Neuronal stem cell (in vitro differentiated cells): ENCODE data around the gene ACER1.

Source experiments
- DNase-seq: peaks from one replicate; pipeline ENCODE4 v3.0.0-alpha.2; 2013; ENCODE audit warnings: low spot score
- H2AFZ ChIP-seq: one replicate; pipeline ENCODE4 v1.6.1; 2013; ENCODE audit warnings: mild to moderate bottlenecking, low read length, inconsistent platforms
- H2AK5ac ChIP-seq: 2 replicates; pipeline ENCODE4 v1.6.1; 2013; ENCODE audit warnings: low read depth, mild to moderate bottlenecking, inconsistent platforms, low read length, moderate library complexity, mixed read lengths
- H2BK120ac ChIP-seq: 2 replicates; pipeline ENCODE4 v1.6.1; 2013; ENCODE audit warnings: low read depth, mild to moderate bottlenecking, inconsistent platforms, low read length, moderate library complexity, mixed read lengths
- H2BK12ac ChIP-seq: one replicate; pipeline ENCODE4 v1.6.1; 2013; ENCODE audit warnings: low read length, inconsistent platforms
- H2BK15ac ChIP-seq: 2 replicates; pipeline ENCODE4 v1.6.1; 2013; ENCODE audit warnings: mild to moderate bottlenecking, low read length, inconsistent platforms, mixed read lengths
- H2BK5ac ChIP-seq: one replicate; pipeline ENCODE4 v1.6.1; 2013; ENCODE audit warnings: inconsistent platforms, mild to moderate bottlenecking, low read length, moderate library complexity
- H3K14ac ChIP-seq: one replicate; pipeline ENCODE4 v1.6.1; 2013; ENCODE audit warnings: low read length, inconsistent platforms
- H3K18ac ChIP-seq: 2 replicates; pipeline ENCODE4 v1.6.1; 2013; ENCODE audit warnings: low read length, inconsistent platforms
- H3K23ac ChIP-seq: 2 replicates; pipeline ENCODE4 v1.6.1; 2013; ENCODE audit warnings: low read depth, mild to moderate bottlenecking, mixed read lengths, low read length, inconsistent platforms; ENCODE audit not compliant: poor library complexity
- H3K27ac ChIP-seq: replicated peaks from 3 replicates; pipeline ENCODE4 v1.5.1; 2013; ENCODE audit warnings: low read length, inconsistent platforms
- H3K27me3 ChIP-seq, 3 experiments: 2 replicates each; pipeline ENCODE4 v1.6.1; 2013; ENCODE audit warnings: low read length in 3 of 3, mild to moderate bottlenecking in 2 of 3, inconsistent platforms in 1 of 3, low read depth in 1 of 3, mixed read lengths in 1 of 3, moderate library complexity in 1 of 3; ENCODE audit not compliant: control insufficient read depth in 3 of 3, insufficient read depth in 3 of 3
- H3K36me3 ChIP-seq, 2 donors: replicated peaks in 1 of 2; 2 replicates each; pipeline ENCODE4 v1.6.1; 2013; ENCODE audit warnings: low read length in 2 of 2; ENCODE audit not compliant: control insufficient read depth in 2 of 2, insufficient read depth in 2 of 2
- H3K4ac ChIP-seq: 2 replicates; pipeline ENCODE4 v1.6.1; 2013; ENCODE audit warnings: inconsistent platforms, mild to moderate bottlenecking, low read length, moderate library complexity
- H3K4me1 ChIP-seq, 2 donors: 1 replicate in 1 of 2; 2 replicates in 1 of 2; pipeline ENCODE4 v1.6.1; 2013; ENCODE audit warnings: low read length in 2 of 2, low read depth in 1 of 2; ENCODE audit not compliant: control insufficient read depth in 2 of 2, insufficient read depth in 1 of 2
- H3K4me2 ChIP-seq: one replicate; pipeline ENCODE4 v1.6.1; 2013; ENCODE audit warnings: mild to moderate bottlenecking, low read length, inconsistent platforms; ENCODE audit not compliant: insufficient read depth, poor library complexity, severe bottlenecking
- H3K4me3 ChIP-seq, 2 donors: 2 replicates each; pipeline ENCODE4 v1.5.1; 2013; ENCODE audit warnings: low read length in 2 of 2, mild to moderate bottlenecking in 2 of 2, inconsistent platforms in 1 of 2, moderate library complexity in 1 of 2
- H3K79me1 ChIP-seq: one replicate; pipeline ENCODE4 v1.6.1; 2013; ENCODE audit warnings: low read depth, mild to moderate bottlenecking, inconsistent platforms, low read length, moderate library complexity
- H3K9ac ChIP-seq: one replicate; pipeline ENCODE4 v1.6.1; 2013; ENCODE audit warnings: mild to moderate bottlenecking, low read depth, low read length, inconsistent platforms; ENCODE audit not compliant: poor library complexity
- H3K9me3 ChIP-seq, 2 donors: replicated peaks in 1 of 2; 2 replicates each; pipeline versions ENCODE3 to v1.6.1; 2013; ENCODE audit warnings: low read length in 2 of 2, mild to moderate bottlenecking in 2 of 2, inconsistent platforms in 1 of 2, low read depth in 1 of 2, mixed read lengths in 1 of 2, moderate library complexity in 1 of 2; ENCODE audit not compliant: control insufficient read depth in 2 of 2, insufficient read depth in 1 of 2
- H4K8ac ChIP-seq: one replicate; pipeline ENCODE4 v1.6.1; 2013; ENCODE audit warnings: low read depth, mild to moderate bottlenecking, inconsistent platforms, low read length, moderate library complexity
- H4K91ac ChIP-seq: one replicate; pipeline ENCODE4 v1.6.1; 2013; ENCODE audit warnings: low read length, low read depth, mild to moderate bottlenecking, inconsistent platforms; ENCODE audit not compliant: poor library complexity
- WGBS, 2 donors: extraction: QIAGEN DNeasy Blood & Tissue Kit; methylation state at CpG; one replicate each; pipeline ENCODE4 v1.1.7; 2013; ENCODE audit warnings: missing lambda C conversion rate in 2 of 2, mixed read lengths in 1 of 2; ENCODE audit not compliant: insufficient read length in 2 of 2, insufficient replicate concordance in 1 of 2; ENCODE audit errors: extremely low coverage in 2 of 2; 5-methylcytosine and 5-hydroxymethylcytosine counted together

ACER1 gene

DNA sequence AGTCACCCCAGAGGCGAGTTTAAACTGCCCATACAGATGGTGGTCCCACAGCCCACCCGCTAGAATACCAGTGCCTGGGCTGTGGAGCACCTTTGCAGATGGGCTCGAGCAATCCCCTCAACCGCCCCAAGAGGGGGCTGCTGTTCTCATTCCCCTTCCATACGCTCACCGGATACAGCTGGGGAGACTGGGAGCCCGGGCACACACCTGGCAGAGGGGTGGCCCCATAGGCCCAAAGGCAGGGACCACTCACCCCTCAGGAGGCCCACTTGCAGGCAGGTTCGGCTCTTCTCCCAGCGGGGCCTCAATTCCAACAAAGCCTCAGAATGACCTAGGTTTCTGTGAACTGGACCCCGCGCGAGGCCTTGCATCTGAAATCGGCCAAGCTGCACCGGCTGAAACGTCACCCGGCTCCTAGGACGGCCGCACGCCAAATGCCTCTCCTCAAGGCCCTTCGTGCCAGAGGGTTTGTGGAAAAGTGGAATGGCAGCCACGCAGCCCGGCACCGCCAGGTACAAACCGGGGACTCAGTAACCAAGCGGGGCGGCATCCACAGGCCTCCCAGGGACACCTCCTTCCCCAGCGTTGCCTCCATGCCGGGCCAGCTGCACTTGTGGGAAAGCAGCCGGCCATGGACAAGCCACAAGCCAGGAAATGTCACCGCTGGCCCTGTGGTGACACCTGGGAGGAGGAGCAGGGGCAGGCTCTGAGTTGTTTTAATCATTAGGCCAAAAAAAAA, 72.3 kb downstream of the ACER1 start:
- Histone ChIP-seq H2AK5ac (no peak overlapping the region), H3K4me1 (peaks cover 0 to 7% of the 10 kb centered on the region in 2 donors), H3K36me3 (peaks cover 27 to 93% of the 10 kb centered on the region in 2 donors), H4K91ac (no peak overlapping the region), H4K8ac (no peak overlapping the region), H3K9ac (no peak overlapping the region), H3K79me1 (peaks cover 14% of the 10 kb centered on the region), H3K18ac (no peak overlapping the region), H2AFZ (no peak overlapping the region), H3K4ac (no peak overlapping the region), H2BK5ac (no peak overlapping the region), H2BK12ac (no peak overlapping the region), H3K23ac (peak overlapping the region; percentile 30), H3K27me3 (no peaks in the 10 kb centered on the region), H3K4me2 (no peak overlapping the region), H3K27ac (no peak overlapping the region), H3K4me3 (no peak overlapping the region), H2BK120ac (no peak overlapping the region), H2BK15ac (no peak overlapping the region), H3K14ac (no peak overlapping the region), H3K9me3 (peaks cover 0 to 3% of the 10 kb centered on the region in 2 donors)
- DNase-seq: no peak
- WGBS, 2 donors: no CpG with 5 or more reads among the region's 30 CpGs

- Histone ChIP-seq H4K91ac (no peak overlapping the region), H4K8ac (no peak overlapping the region), H3K27me3 (no peaks in the 10 kb centered on the region), H3K79me1 (peaks cover 15% of the 10 kb centered on the region), H3K4me2 (no peak overlapping the region), H3K4me3 (peak overlapping the region in 1 of 2 donors; percentile 36), H3K4me1 (peaks cover 0 to 7% of the 10 kb centered on the region in 2 donors), H2AFZ (no peak overlapping the region), H2BK12ac (no peak overlapping the region), H3K36me3 (peaks cover 27 to 92% of the 10 kb centered on the region in 2 donors), H2AK5ac (no peak overlapping the region), H2BK120ac (no peak overlapping the region), H3K9ac (no peak overlapping the region), H3K9me3 (peaks cover 0 to 3% of the 10 kb centered on the region in 2 donors), H2BK5ac (no peak overlapping the region), H3K18ac (no peak overlapping the region), H3K23ac (no peak overlapping the region), H3K4ac (no peak overlapping the region), H3K14ac (no peak overlapping the region), H2BK15ac (no peak overlapping the region), H3K27ac (no peak overlapping the region)
- WGBS, 2 donors: no CpG with 5 or more reads among the region's 9 CpGs
- no peak for DNase-seq
Observed at GRCh38 chr19:6260376-6260775, 73.0 kb downstream of the ACER1 start.

- Histone ChIP-seq H3K23ac (no peak overlapping the region), H3K14ac (no peak overlapping the region), H3K27ac (no peak overlapping the region), H2AK5ac (no peak overlapping the region), H3K27me3 (no peaks in the 10 kb centered on the region), H3K4ac (no peak overlapping the region), H2BK120ac (no peak overlapping the region), H3K36me3 (peaks cover 27 to 91% of the 10 kb centered on the region in 2 donors), H3K9ac (no peak overlapping the region), H3K4me3 (no peak overlapping the region), H3K18ac (no peak overlapping the region), H3K79me1 (peaks cover 15% of the 10 kb centered on the region), H3K9me3 (peaks cover 0 to 3% of the 10 kb centered on the region in 2 donors), H2BK5ac (no peak overlapping the region), H2BK15ac (no peak overlapping the region), H4K91ac (no peak overlapping the region), H2AFZ (no peak overlapping the region), H2BK12ac (no peak overlapping the region), H3K4me1 (peaks cover 0 to 9% of the 10 kb centered on the region in 2 donors), H3K4me2 (no peak overlapping the region), H4K8ac (no peak overlapping the region)
- WGBS, 2 donors: no CpG with 5 or more reads among the region's 12 CpGs
- DNase-seq: no peak
Observed at GRCh38 chr19:6259312-6259861, 74.0 kb downstream of the ACER1 start.

DNA sequence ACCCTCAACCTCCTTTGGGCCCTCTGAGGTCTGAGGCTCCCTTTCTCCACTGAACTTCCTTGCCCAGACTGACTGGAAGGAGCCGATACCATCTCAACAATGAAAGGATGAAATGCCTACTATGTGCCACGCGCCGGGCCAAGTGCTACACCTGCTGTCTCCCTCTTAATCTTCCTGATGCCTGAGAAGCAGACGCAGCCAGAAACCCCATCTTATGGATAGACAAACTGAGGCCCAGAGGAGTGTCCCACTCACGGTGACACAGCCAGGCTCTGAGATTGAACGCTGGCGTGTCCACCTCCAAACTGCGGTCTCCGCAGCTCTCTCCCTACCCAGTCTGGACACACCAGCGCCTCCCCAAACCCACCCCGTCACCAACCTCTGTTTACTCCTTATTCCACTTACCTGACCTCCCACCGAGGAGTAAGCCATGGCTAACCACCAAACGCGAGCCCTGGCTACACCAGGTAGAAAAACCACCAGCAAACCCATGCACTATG, 74.5 kb downstream of the ACER1 start:
- H4K91ac ChIP-seq: no peak overlapping the region
- H2BK15ac ChIP-seq: no peak overlapping the region
- no peak overlapping the region for H2BK12ac ChIP-seq
- no peak overlapping the region for H3K27ac ChIP-seq
- H2AK5ac ChIP-seq: no peak overlapping the region
- no peak overlapping the region for H3K18ac ChIP-seq
- no peak overlapping the region for H3K9ac ChIP-seq
- H3K4ac ChIP-seq: no peak overlapping the region
- H3K36me3 ChIP-seq: peaks cover 27 to 91% of the 10 kb centered on the region in 2 donors
- no peak overlapping the region for H3K4me3 ChIP-seq
- no peak overlapping the region for H2BK5ac ChIP-seq
- no peak overlapping the region for H2BK120ac ChIP-seq
- H3K23ac ChIP-seq: no peak overlapping the region
- no peak overlapping the region for H4K8ac ChIP-seq
- DNase-seq: no peak
- no peak overlapping the region for H3K4me2 ChIP-seq
- H3K27me3 ChIP-seq: no peaks in the 10 kb centered on the region
- peaks cover 0 to 3% of the 10 kb centered on the region in 2 donors for H3K9me3 ChIP-seq
- peaks cover 16% of the 10 kb centered on the region for H3K79me1 ChIP-seq
- no peak overlapping the region for H3K14ac ChIP-seq
- H2AFZ ChIP-seq: no peak overlapping the region
- peaks cover 4 to 11% of the 10 kb centered on the region in 2 donors for H3K4me1 ChIP-seq
- WGBS, 2 donors: no CpG with 5 or more reads among the region's 15 CpGs
